ENCODE results near the gene HIF1AN.

HIF1AN gene

DNA sequence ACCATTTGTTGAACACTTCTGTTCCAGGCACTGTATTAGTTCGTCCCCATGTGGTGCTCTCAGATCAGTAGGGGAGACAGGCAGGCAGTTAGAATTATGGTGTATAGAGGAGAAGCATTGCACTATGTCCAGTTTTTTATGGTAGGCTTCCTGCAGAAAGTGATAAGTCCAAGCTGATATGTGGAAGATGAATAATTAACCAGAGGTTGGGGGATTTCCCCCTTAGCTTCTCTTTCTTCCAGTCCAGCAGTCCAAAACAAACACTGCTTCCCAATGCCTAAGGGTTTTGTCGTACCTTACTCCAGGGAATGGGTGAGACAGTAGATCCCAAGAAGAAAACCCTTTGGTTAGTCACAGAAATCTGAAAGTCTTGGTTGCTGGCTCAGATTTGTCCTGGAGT, 19.2 kb downstream of the HIF1AN start:
- TF ChIP-seq, protein P1, sequence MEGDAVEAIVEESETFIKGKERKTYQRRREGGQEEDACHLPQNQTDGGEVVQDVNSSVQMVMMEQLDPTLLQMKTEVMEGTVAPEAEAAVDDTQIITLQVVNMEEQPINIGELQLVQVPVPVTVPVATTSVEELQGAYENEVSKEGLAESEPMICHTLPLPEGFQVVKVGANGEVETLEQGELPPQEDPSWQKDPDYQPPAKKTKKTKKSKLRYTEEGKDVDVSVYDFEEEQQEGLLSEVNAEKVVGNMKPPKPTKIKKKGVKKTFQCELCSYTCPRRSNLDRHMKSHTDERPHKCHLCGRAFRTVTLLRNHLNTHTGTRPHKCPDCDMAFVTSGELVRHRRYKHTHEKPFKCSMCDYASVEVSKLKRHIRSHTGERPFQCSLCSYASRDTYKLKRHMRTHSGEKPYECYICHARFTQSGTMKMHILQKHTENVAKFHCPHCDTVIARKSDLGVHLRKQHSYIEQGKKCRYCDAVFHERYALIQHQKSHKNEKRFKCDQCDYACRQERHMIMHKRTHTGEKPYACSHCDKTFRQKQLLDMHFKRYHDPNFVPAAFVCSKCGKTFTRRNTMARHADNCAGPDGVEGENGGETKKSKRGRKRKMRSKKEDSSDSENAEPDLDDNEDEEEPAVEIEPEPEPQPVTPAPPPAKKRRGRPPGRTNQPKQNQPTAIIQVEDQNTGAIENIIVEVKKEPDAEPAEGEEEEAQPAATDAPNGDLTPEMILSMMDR (conservative IDR thresholded peaks at IDR 0.05; ENCODE audit: low read depth) = no peak
- no peak overlapping the region for H3K27ac ChIP-seq
- POLR2A ChIA-PET (ENCODE audit: low non-redundant PET) = no interaction called here
- DNase-seq (ENCODE audit: low spot score) = no peak
- CTCF ChIA-PET = interaction anchor here (0.6 to 1.1 kb wide), 2 partner anchors 15 to 174 kb away, joined by 3 to 6 read pairs; no protein-coding TSS in a partner anchor

DNA sequence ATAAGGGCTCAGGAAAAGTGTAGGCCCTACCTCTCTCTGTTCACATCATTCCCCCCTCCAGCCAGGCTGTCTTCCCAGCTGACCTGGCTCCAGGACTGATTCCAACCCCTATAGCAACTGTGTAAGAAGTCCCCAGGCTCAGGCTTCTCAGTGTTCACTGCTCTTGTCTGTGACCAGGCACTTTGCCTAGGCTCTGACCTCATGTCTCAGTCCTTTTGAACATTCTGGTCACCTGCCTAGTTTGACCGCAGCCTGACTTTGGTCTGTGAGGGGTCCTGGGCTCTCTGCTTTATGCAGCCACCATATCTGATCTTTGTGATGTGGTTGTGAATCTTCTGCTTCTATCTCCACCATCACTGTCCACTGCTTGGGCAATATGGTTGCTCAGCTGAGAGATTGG, 24.5 kb downstream of the HIF1AN start:
- no peak overlapping the region for H3K27ac ChIP-seq
- TF ChIP-seq, protein P1 (conservative IDR thresholded peaks at IDR 0.05; ENCODE audit: low read depth) = no peak
- CTCF ChIA-PET = interaction anchor here (0.6 to 4.6 kb wide), 5 partner anchors 11 to 661 kb away, joined by 3 to 77 read pairs (median 6); partner anchors contain the start of gene PAX2
- POLR2A ChIA-PET (ENCODE audit: low non-redundant PET) = no interaction called here
- DNase-seq (ENCODE audit: low spot score) = no peak

DNA sequence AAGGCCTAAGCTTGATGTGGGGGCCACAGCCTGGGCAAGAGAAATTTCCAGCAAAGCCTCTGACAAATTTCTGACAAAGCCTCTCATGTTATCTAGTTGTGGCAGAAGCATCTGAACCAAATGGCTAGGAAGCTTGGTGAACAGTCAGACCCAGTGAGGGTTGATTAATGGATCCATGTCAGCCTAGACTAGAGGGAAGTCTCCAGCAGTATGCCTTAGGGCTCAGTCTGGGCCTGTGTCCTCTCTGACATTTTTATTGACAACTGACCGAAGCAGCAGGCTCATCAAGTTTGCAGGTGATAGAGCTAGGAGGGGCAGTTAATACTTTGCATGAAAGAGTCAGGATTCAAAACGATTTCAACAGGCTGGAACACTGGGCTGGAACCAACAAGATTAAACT, 25.3 kb downstream of the HIF1AN start:
- ChIA-PET CTCF (interaction anchor here (0.6 to 4.6 kb wide), 9 partner anchors 11 to 507 kb away, joined by 3 to 77 read pairs (median 5); partner anchors contain the start of gene PAX2), POLR2A (ENCODE audit: low non-redundant PET) (interaction anchor here (0.5 kb wide), 1 partner anchor 436 kb away, joined by 3 read pairs; no protein-coding TSS in a partner anchor)
- no peak overlapping the region for H3K27ac ChIP-seq
- TF ChIP-seq, protein P1 (conservative IDR thresholded peaks at IDR 0.05; ENCODE audit: low read depth) = no peak
- DNase-seq (ENCODE audit: low spot score) = no peak

DNA sequence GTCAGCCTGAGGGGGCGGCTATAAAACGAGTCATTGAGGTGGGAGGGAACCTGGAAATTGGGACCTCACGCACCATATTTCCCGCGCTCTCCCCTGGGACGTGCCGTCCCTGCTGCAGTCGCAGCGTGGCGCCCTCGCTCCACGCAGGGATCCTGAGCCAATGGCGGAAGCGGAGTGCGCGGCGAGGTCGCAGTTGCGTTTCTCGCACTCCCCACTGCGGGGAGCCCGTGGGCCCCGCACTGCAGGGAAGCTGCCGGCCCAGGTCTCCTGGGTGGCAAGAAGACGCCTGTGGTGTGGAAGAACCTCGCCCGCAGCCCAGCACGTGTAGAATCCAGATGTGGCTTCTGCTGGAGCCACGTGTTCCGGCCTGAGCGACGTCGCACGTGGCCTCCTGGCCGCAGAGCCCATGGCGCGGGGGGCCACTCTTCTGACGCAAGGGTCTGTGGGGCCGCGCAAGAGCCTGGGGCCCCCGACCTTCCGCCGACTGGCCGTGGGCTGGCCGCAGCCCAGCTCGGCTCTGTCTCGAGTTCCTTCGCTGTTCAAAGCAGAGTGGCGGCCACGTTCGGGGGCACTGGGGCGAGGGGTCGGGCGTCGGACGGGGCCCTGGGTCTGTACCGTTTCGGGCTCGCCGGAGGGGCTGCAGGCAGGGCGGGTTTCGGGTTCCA, 26.4 kb downstream of the HIF1AN start:
- POLR2A ChIA-PET (ENCODE audit: low non-redundant PET) = interaction anchor here (0.5 kb wide), 1 partner anchor 29 kb away, joined by 7 read pairs; no protein-coding TSS in a partner anchor
- CTCF ChIA-PET = interaction anchor here (0.5 to 4.6 kb wide), 42 partner anchors 10 to 350 kb away, joined by 3 to 77 read pairs (median 4); partner anchors contain the start of genes HIF1AN and PAX2
- DNase-seq (ENCODE audit: low spot score) = peak; percentile 92

DNA sequence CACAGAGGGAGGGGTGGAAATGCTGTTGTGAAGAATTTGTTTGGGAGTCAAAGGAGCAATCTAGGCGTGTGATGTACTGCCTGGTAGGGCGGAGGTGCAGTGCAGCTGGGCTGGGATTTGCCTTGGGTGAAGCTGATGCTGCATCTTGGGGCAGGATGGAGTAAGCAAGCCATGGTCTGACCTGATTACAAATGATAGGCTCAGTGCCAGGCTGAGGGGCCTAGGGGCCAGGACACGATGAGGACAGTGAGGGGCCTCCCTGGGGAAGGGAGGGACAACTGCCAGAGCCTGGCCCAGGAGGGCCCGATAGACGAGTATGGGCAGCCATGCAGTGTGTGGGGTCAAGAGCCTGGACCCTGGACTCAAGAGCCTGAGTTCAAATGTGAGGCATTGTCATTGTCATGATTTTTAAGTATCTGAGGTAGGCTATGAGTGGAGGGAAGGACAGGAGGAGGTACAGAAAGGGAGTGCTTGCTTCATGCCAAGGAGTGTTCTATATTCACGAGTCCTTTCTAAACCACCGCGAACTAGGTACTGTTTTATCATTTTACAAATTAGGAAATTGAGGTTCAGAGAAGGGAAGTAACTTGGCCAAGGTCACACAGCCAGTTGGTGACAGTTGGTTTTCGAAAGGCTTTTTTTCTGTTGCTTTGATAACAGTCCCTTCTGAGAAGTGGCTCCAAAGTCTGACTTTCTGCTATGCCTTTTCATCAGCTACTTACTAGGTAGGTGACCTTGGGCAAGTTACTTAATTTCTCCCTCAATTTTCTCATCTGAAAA, 29.7 kb downstream of the HIF1AN start:
- TF ChIP-seq, protein P1 (conservative IDR thresholded peaks at IDR 0.05; ENCODE audit: low read depth) = no peak

More for the DNA sequence above, 26.4 kb downstream of the HIF1AN start:
- TF ChIP-seq, protein P1 (conservative IDR thresholded peaks at IDR 0.05; ENCODE audit: low read depth) = peak; percentile 95
- no peak overlapping the region for H3K27ac ChIP-seq

DNA sequence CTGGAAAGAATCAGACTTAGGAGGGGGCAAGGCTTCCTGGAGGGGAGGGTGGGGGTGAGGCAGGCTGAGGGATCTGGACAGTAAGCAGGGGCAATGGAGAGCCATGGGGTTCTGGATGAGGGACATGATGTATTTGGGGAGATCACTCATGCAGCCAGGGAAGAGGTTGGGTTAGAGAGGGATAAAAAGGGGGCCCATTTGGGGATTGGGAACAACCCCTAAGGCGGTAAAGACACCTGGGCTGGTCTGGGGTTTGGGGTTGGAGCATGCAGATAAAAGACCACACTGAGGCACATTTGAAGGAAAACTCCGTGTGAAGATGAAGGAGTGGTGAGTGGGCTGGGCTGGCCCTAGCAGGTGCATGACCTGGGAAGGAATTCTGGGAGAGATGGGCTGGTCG, 30.8 kb downstream of the HIF1AN start:
- ChIA-PET POLR2A (ENCODE audit: low non-redundant PET) (no interaction called here), CTCF (interaction anchor here (0.5 kb wide), 1 partner anchor 38 kb away, joined by 3 read pairs; no protein-coding TSS in a partner anchor)
- TF ChIP-seq, protein P1 (conservative IDR thresholded peaks at IDR 0.05; ENCODE audit: low read depth) = no peak
- no peak overlapping the region for H3K27ac ChIP-seq
- no peak for DNase-seq (ENCODE audit: low spot score)

More for the DNA sequence above, 29.7 kb downstream of the HIF1AN start:
- H3K27ac ChIP-seq = no peak overlapping the region
- ChIA-PET CTCF (interaction anchor here (0.6 to 4.5 kb wide), 4 partner anchors 140 to 314 kb away, joined by 3 to 37 read pairs (median 4); no protein-coding TSS in a partner anchor), POLR2A (ENCODE audit: low non-redundant PET) (no interaction called here)
- DNase-seq (ENCODE audit: low spot score) = no peak
